H9 (cell line): ENCODE measurements around the gene NHLRC1. TPM values are rescaled to one million over a fixed set of nuclear protein-coding genes. Genes with fewer than 3 reads are reported as not detected.

Experiments used
- DNase-seq: peaks from one replicate; pipeline ENCODE4 v3.0.0-alpha.2; 2017
- H2AFZ ChIP-seq: one replicate; pipeline ENCODE4 v1.6.1; 2013; ENCODE audit warnings: mild to moderate bottlenecking, low read length, control low read depth, moderate library complexity
- H2AK5ac ChIP-seq: 2 replicates; pipeline ENCODE4 v1.6.1; 2013; ENCODE audit warnings: low read length, control low read depth, mixed read lengths; ENCODE audit not compliant: insufficient read length
- H2BK120ac ChIP-seq: one replicate; pipeline ENCODE4 v1.6.1; 2013; ENCODE audit warnings: low read depth, mild to moderate bottlenecking, low read length, control low read depth, inconsistent platforms; ENCODE audit not compliant: poor library complexity, severe bottlenecking
- H2BK12ac ChIP-seq: 2 replicates; pipeline ENCODE4 v1.6.1; 2013; ENCODE audit warnings: low read length, control low read depth, mixed read lengths, low read depth; ENCODE audit not compliant: insufficient read length
- H2BK15ac ChIP-seq: 2 replicates; pipeline ENCODE4 v1.6.1; 2013; ENCODE audit warnings: low read depth, low read length, control low read depth
- H2BK20ac ChIP-seq: one replicate; pipeline ENCODE4 v1.6.1; 2013; ENCODE audit warnings: low read depth, mild to moderate bottlenecking, low read length, control low read depth, inconsistent platforms; ENCODE audit not compliant: poor library complexity, severe bottlenecking
- H2BK5ac ChIP-seq: 2 replicates; pipeline ENCODE4 v1.6.1; 2013; ENCODE audit warnings: low read length, control low read depth, mixed read lengths; ENCODE audit not compliant: insufficient read length
- H3K14ac ChIP-seq: 2 replicates; pipeline ENCODE4 v1.6.1; 2013; ENCODE audit warnings: low read length, control low read depth; ENCODE audit not compliant: insufficient read depth
- H3K18ac ChIP-seq: 2 replicates; pipeline ENCODE4 v1.6.1; 2013; ENCODE audit warnings: low read depth, mild to moderate bottlenecking, mixed read lengths, low read length, control low read depth; ENCODE audit not compliant: insufficient read length
- H3K23ac ChIP-seq: 2 replicates; pipeline ENCODE4 v1.6.1; 2013; ENCODE audit warnings: low read length, control low read depth, mixed read lengths, low read depth; ENCODE audit not compliant: insufficient read length
- H3K23me2 ChIP-seq: 2 replicates; pipeline ENCODE4 v1.6.1; 2013; ENCODE audit warnings: low read depth, mild to moderate bottlenecking, mixed read lengths, low read length, control low read depth; ENCODE audit not compliant: insufficient read length, poor library complexity, severe bottlenecking
- H3K27ac ChIP-seq: 2 replicates; pipeline ENCODE4 v1.5.1; 2013; ENCODE audit warnings: low read length, control low read depth, mixed read lengths, low read depth; ENCODE audit not compliant: insufficient read length
- H3K27me3 ChIP-seq: 2 replicates; pipeline ENCODE4 v1.6.1; 2013; ENCODE audit warnings: low read length, control low read depth, inconsistent platforms; ENCODE audit not compliant: insufficient read depth
- H3K4ac ChIP-seq: 2 replicates; pipeline ENCODE4 v1.6.1; 2013; ENCODE audit warnings: low read depth, mild to moderate bottlenecking, control low read depth, inconsistent platforms, low read length, moderate library complexity
- H3K4me1 ChIP-seq: 2 replicates; pipeline ENCODE4 v1.6.1; 2013; ENCODE audit warnings: low read length, control low read depth, inconsistent platforms; ENCODE audit not compliant: insufficient read depth
- H3K4me2 ChIP-seq: 2 replicates; pipeline ENCODE4 v1.6.1; 2013; ENCODE audit warnings: low read length, control low read depth, mixed read lengths; ENCODE audit not compliant: insufficient read length, insufficient read depth
- H3K56ac ChIP-seq: 2 replicates; pipeline ENCODE4 v1.6.1; 2013; ENCODE audit warnings: low read depth, mild to moderate bottlenecking, mixed read lengths, low read length, control low read depth; ENCODE audit not compliant: insufficient read length
- H3K79me1 ChIP-seq: 2 replicates; pipeline ENCODE4 v1.6.1; 2013; ENCODE audit warnings: low read depth, mild to moderate bottlenecking, moderate library complexity, low read length, control low read depth, inconsistent platforms; ENCODE audit not compliant: insufficient read depth, poor library complexity, severe bottlenecking
- H3K79me2 ChIP-seq: 2 replicates; pipeline ENCODE4 v1.6.1; 2013; ENCODE audit warnings: low read length, control low read depth, inconsistent platforms; ENCODE audit not compliant: insufficient read depth
- H3K9ac ChIP-seq: 2 replicates; pipeline ENCODE4 v1.6.1; 2013; ENCODE audit warnings: low read length, control low read depth, mixed read lengths; ENCODE audit not compliant: insufficient read length; ENCODE audit errors: extremely low read depth
- H3K9me3 ChIP-seq: one replicate; pipeline ENCODE4 v1.6.1; 2013; ENCODE audit warnings: low read depth, low read length, inconsistent platforms; ENCODE audit not compliant: control insufficient read depth
- H3T11ph ChIP-seq: one replicate; pipeline ENCODE4 v1.6.1; 2013; ENCODE audit warnings: mild to moderate bottlenecking, low read length, control low read depth, inconsistent platforms
- H4K20me1 ChIP-seq: one replicate; pipeline ENCODE4 v1.6.1; 2013; ENCODE audit not compliant: control insufficient read depth, insufficient read length, insufficient read depth
- H4K5ac ChIP-seq: 2 replicates; pipeline ENCODE4 v1.6.1; 2013; ENCODE audit warnings: low read depth, mild to moderate bottlenecking, mixed read lengths, low read length, control low read depth; ENCODE audit not compliant: insufficient read length
- H4K8ac ChIP-seq: replicated peaks from 2 replicates; pipeline ENCODE4 v1.6.1; 2013; ENCODE audit warnings: low read length, control low read depth, mixed read lengths, low read depth; ENCODE audit not compliant: insufficient read length
- H4K91ac ChIP-seq: 2 replicates; pipeline ENCODE4 v1.6.1; 2013; ENCODE audit warnings: low read depth, mild to moderate bottlenecking, moderate library complexity, mixed read lengths, low read length, control low read depth; ENCODE audit not compliant: insufficient read length
- H3K27ac Mint-ChIP-seq, 3 experiments: 2 replicates in 2 of 3; 3 replicates in 1 of 3; pipeline ENCODE4 v1.8.0; 2020 to 2021; ENCODE audit warnings: mixed read lengths in 3 of 3, mild to moderate bottlenecking in 1 of 3, moderate library complexity in 1 of 3
- H3K27me3 Mint-ChIP-seq: 2 replicates; pipeline ENCODE4 v1.8.0; 2021; ENCODE audit warnings: low read depth, mild to moderate bottlenecking, moderate library complexity, mixed read lengths
- H3K36me3 Mint-ChIP-seq, 3 experiments: 2 replicates in 2 of 3; 3 replicates in 1 of 3; pipeline ENCODE4 v1.8.0; 2020 to 2021; ENCODE audit warnings: low read depth in 3 of 3, mixed read lengths in 3 of 3; ENCODE audit not compliant: insufficient read depth in 1 of 3
- H3K4me1 Mint-ChIP-seq, 2 experiments: 2 replicates each; pipeline ENCODE4 v1.8.0; 2020; ENCODE audit warnings: mixed read lengths in 2 of 2
- H3K4me3 Mint-ChIP-seq, 2 experiments: 2 replicates in 1 of 2; 3 replicates in 1 of 2; pipeline ENCODE4 v1.8.0; 2020 to 2021; ENCODE audit warnings: mild to moderate bottlenecking in 2 of 2, mixed read lengths in 2 of 2, moderate library complexity in 1 of 2
- H3K9me3 Mint-ChIP-seq, 2 experiments: 2 replicates in 1 of 2; 3 replicates in 1 of 2; pipeline ENCODE4 v1.8.0; 2020; ENCODE audit warnings: mild to moderate bottlenecking in 2 of 2, mixed read lengths in 2 of 2, moderate library complexity in 1 of 2
- CTCF ChIP-seq: fragments of 200-600 bp; sonication (generic); conservative IDR thresholded peaks from 3 replicates; pipeline ENCODE4 v1.8.0; 2021; ENCODE audit warnings: antibody characterized with exemption, mild to moderate bottlenecking
- WGBS: extraction: QIAGEN DNeasy Blood & Tissue Kit; methylation state at CpG from one replicate; pipeline ENCODE4 v1.1.7; 2013; ENCODE audit warnings: missing lambda C conversion rate, low lambda C conversion rate, mixed read lengths; ENCODE audit not compliant: insufficient read length; ENCODE audit errors: extremely low coverage; 5-methylcytosine and 5-hydroxymethylcytosine counted together
- total RNA-seq: library from RNA; stranded (reverse); gene quantifications from 2 replicates; pipeline ENCODE4 v1.2.1, GENCODE V29; 2021

The NHLRC1 gene
- total RNA-seq, 1 experiment from 2014 or later = 1.5 TPM

- no peak for TF ChIP-seq CTCF
- H3K79me2 ChIP-seq = no peaks in the 10 kb centered on the region
- no peaks in the 10 kb centered on the region for H3K79me1 ChIP-seq
- no peak overlapping the region for H2BK5ac ChIP-seq
- DNase-seq = no peak
- Mint-ChIP-seq H3K9me3 (peaks cover 9 to 11% of the 10 kb centered on the region in 2 experiments), H3K4me1 (no peaks in the 10 kb centered on the region), H3K27me3 (no peaks in the 10 kb centered on the region), H3K4me3 (no peak overlapping the region), H3K36me3 (peaks cover 19 to 37% (median 35%) of the 10 kb centered on the region in 3 experiments), H3K27ac (no peak overlapping the region)
- no peak overlapping the region for H3K9ac ChIP-seq
- no peak overlapping the region for H3K23ac ChIP-seq
- no peak overlapping the region for H2AFZ ChIP-seq
- no peak overlapping the region for H4K8ac ChIP-seq
- H2BK15ac ChIP-seq = no peak overlapping the region
- H3K27ac ChIP-seq = no peak overlapping the region
- no peaks in the 10 kb centered on the region for H3K9me3 ChIP-seq
- no peak overlapping the region for H3T11ph ChIP-seq
- H3K4me2 ChIP-seq = no peak overlapping the region
- no peaks in the 10 kb centered on the region for H4K20me1 ChIP-seq
- no peak overlapping the region for H3K14ac ChIP-seq
- no CpG with 5 or more reads among the region's 3 CpGs for WGBS
- no peak overlapping the region for H2BK120ac ChIP-seq
- no peak overlapping the region for H2AK5ac ChIP-seq
- H3K4me1 ChIP-seq = no peaks in the 10 kb centered on the region
- H3K23me2 ChIP-seq = no peaks in the 10 kb centered on the region
- no peak overlapping the region for H4K91ac ChIP-seq
- no peak overlapping the region for H4K5ac ChIP-seq
- no peak overlapping the region for H3K18ac ChIP-seq
- H3K27me3 ChIP-seq = no peaks in the 10 kb centered on the region
- H3K56ac ChIP-seq = no peak overlapping the region
- no peak overlapping the region for H3K4ac ChIP-seq
- H2BK20ac ChIP-seq = no peak overlapping the region
- no peak overlapping the region for H2BK12ac ChIP-seq
Measured at GRCh38 chr6:18168264-18168663, 45.8 kb upstream of the NHLRC1 start.
